Endothelial cell of umbilical vein (primary cell): ENCODE measurements around the gene PUDP. TPM values are rescaled to one million over a fixed set of nuclear protein-coding genes. Genes with fewer than 3 reads are reported as not detected.

Experiments
- BruUV-seq: library from RNA; stranded (reverse); fragments of 400-500 nt; replicated peaks from 2 replicates; lab custom pipeline; 2021; lab: Mats Ljungman, UMichigan
- CTCF ChIA-PET: fragments of 300-600, 350-600 bp; sonication (Branson Sonifier 250); formaldehyde crosslinking; loops from one replicate; lab custom pipeline; 2021; ENCODE audit warnings: antibody characterized with exemption, inconsistent platforms; lab: Charles Lee
- POLR2A ChIA-PET: fragments of 300-600, 350-600 bp; sonication (Branson Sonifier 250); formaldehyde crosslinking; loops from one replicate; lab custom pipeline; 2021; ENCODE audit warnings: antibody characterized with exemption, inconsistent platforms; lab: Charles Lee
- DNase-seq: peaks from one replicate; pipeline ENCODE4 v3.0.0-alpha.2; 2011; ENCODE audit warnings: low read depth, low spot score
- FAIRE-seq: peaks from 2 replicates; lab custom pipeline; 2011; peaks lifted over from hg19 to GRCh38; lab: Jason Lieb, UNC
- H2AFZ ChIP-seq: 2 replicates; pipeline ENCODE4 v1.6.0; 2012; ENCODE audit warnings: low read depth, low read length, control low read depth, inconsistent platforms
- H3K27ac ChIP-seq: 2 replicates; pipeline ENCODE4 v1.5.1; 2011; ENCODE audit warnings: low read depth, mild to moderate bottlenecking, control low read depth, low read length, moderate library complexity; ENCODE audit not compliant: insufficient read depth
- H3K27me3 ChIP-seq, 2 experiments: 2 replicates each; pipeline versions ENCODE4 v1.6.0 to v1.6.1; 2011; ENCODE audit warnings: low read length in 2 of 2, mixed read lengths in 1 of 2; ENCODE audit not compliant: control insufficient read depth in 2 of 2, insufficient read depth in 2 of 2
- H3K36me3 ChIP-seq, 2 experiments: 2 replicates in 1 of 2; 3 replicates in 1 of 2; pipeline ENCODE4 v1.5.1; 2011; ENCODE audit warnings: low read length in 2 of 2, mild to moderate bottlenecking in 1 of 2, moderate library complexity in 1 of 2; ENCODE audit not compliant: control insufficient read depth in 2 of 2, insufficient read depth in 2 of 2; ENCODE audit errors: extremely low read depth in 1 of 2
- H3K4me1 ChIP-seq: 3 replicates; pipeline ENCODE4 v1.5.1; 2011; ENCODE audit warnings: mild to moderate bottlenecking, low read length; ENCODE audit not compliant: control insufficient read depth, insufficient read depth; ENCODE audit errors: extremely low read depth
- H3K4me2 ChIP-seq: 2 replicates; pipeline ENCODE4 v1.6.1; 2011; ENCODE audit warnings: low read length, control low read depth, mixed read lengths; ENCODE audit not compliant: insufficient read depth
- H3K4me3 ChIP-seq, 3 experiments: fragments of 200-600 bp in 1 of 3; sonication (generic), shearing (Covaris generic) in 1 of 3; replicated peaks in 1 of 3; 2 replicates each; pipeline ENCODE4 v1.5.1; 2011 to 2016; ENCODE audit warnings: control low read depth in 3 of 3, low read length in 3 of 3, mild to moderate bottlenecking in 2 of 3, inconsistent platforms in 1 of 3, low read depth in 1 of 3, moderate library complexity in 1 of 3; ENCODE audit not compliant: insufficient read depth in 1 of 3
- H3K79me2 ChIP-seq: 2 replicates; pipeline ENCODE4 v1.6.0; 2012; ENCODE audit warnings: low read length, inconsistent platforms; ENCODE audit not compliant: control insufficient read depth, insufficient read depth
- H3K9ac ChIP-seq: replicated peaks from 2 replicates; pipeline ENCODE3; 2011; ENCODE audit warnings: low read length, control low read depth; ENCODE audit not compliant: insufficient read depth; ENCODE audit errors: extremely low read depth
- H3K9me1 ChIP-seq: replicated peaks from 3 replicates; pipeline ENCODE4 v1.6.0; 2011; ENCODE audit warnings: mild to moderate bottlenecking, low read length; ENCODE audit not compliant: control insufficient read depth, insufficient read depth; ENCODE audit errors: extremely low read depth
- H3K9me3 ChIP-seq: replicated peaks from 2 replicates; pipeline ENCODE4 v1.5.1; 2012; ENCODE audit warnings: low read length, inconsistent platforms; ENCODE audit not compliant: control insufficient read depth, insufficient read depth
- H4K20me1 ChIP-seq: replicated peaks from 2 replicates; pipeline ENCODE3; 2011; ENCODE audit warnings: mild to moderate bottlenecking, low read length; ENCODE audit not compliant: control insufficient read depth, insufficient read depth; ENCODE audit errors: extremely low read depth
- EZH2 ChIP-seq: IDR thresholded peaks from 2 replicates; pipeline ENCODE4 v1.6.1; 2012; ENCODE audit warnings: borderline replicate concordance, low read depth, mild to moderate bottlenecking, moderate library complexity, low read length, inconsistent platforms; ENCODE audit not compliant: severe bottlenecking
- FOS ChIP-seq: IDR thresholded peaks from 2 replicates; pipeline ENCODE4 v1.6.1; 2011; ENCODE audit warnings: mild to moderate bottlenecking, low read length, moderate library complexity, borderline replicate concordance; ENCODE audit not compliant: insufficient read depth
- GATA2 ChIP-seq: IDR thresholded peaks from 2 replicates; pipeline ENCODE4 v1.7.0; 2011; ENCODE audit warnings: low read depth, mild to moderate bottlenecking, moderate library complexity, mixed read lengths, low read length; ENCODE audit not compliant: insufficient read length, insufficient read depth
- JUN ChIP-seq: IDR thresholded peaks from 2 replicates; pipeline ENCODE4 v1.6.1; 2011; ENCODE audit warnings: borderline replicate concordance, low read depth; ENCODE audit not compliant: insufficient read length, insufficient read depth
- MYC ChIP-seq: IDR thresholded peaks from one replicate; pipeline ENCODE4 v1.6.1; 2011; ENCODE audit warnings: mild to moderate bottlenecking, low read depth, low read length
- POLR2A ChIP-seq: IDR thresholded peaks from 2 replicates; pipeline ENCODE4 v1.6.1; 2012; ENCODE audit warnings: low read depth, mild to moderate bottlenecking, control low read depth, low read length
- dilution Hi-C: fragments of 300-500 bp; cut with MboI; formaldehyde crosslinking; loops from one replicate; pipeline ENCODE4 v1.15.0; 2019; ENCODE audit warnings: low sequenced_read_pairs; ENCODE audit not compliant: extremely low pct_ligation_motif_present
- intact Hi-C: fragments of 100-400 bp; cut with micrococcal nuclease; formaldehyde crosslinking; loops from one replicate; pipeline ENCODE4 v1.10.0; 2022
- polyA plus RNA-seq, 4 experiments: library from polyadenylated mRNA; depleted of rRNA in 3 of 4; stranded (reverse) in 3 of 4; unstranded in 1 of 4; fragments of >200 nt; gene quantifications; 2 replicates each; pipeline versions ENCODE4 v1.2.1 to v1.2.3, GENCODE V29; 2011 to 2012; ENCODE audit warnings: missing spikeins in 1 of 4
- total RNA-seq: library from RNA; stranded (reverse); gene quantifications from 2 replicates; pipeline ENCODE4 v1.2.3, GENCODE V29; 2021
- TF ChIP-seq, protein P1 (sequence below), 2 donors: IDR thresholded peaks; 1 replicate in 1 of 2; 2 replicates in 1 of 2; pipeline ENCODE4 v1.5.1; 2011; ENCODE audit warnings: low read length in 2 of 2, mild to moderate bottlenecking in 2 of 2, moderate library complexity in 2 of 2, control low read depth in 1 of 2, inconsistent platforms in 1 of 2, low read depth in 1 of 2; ENCODE audit not compliant: insufficient read depth in 1 of 2; ENCODE audit errors: extremely low read depth in 1 of 2
- TF ChIP-seq, protein P2 (sequence below): IDR thresholded peaks from 2 replicates; pipeline ENCODE4 v1.6.1; 2011; ENCODE audit not compliant: insufficient read depth, insufficient read length

PUDP gene
- total and polyA plus RNA-seq, 2 donors (not counting 3 experiments of a cell fraction or from before 2014, with no cell fraction given), result 17.3 to 22.5 TPM

DNA sequence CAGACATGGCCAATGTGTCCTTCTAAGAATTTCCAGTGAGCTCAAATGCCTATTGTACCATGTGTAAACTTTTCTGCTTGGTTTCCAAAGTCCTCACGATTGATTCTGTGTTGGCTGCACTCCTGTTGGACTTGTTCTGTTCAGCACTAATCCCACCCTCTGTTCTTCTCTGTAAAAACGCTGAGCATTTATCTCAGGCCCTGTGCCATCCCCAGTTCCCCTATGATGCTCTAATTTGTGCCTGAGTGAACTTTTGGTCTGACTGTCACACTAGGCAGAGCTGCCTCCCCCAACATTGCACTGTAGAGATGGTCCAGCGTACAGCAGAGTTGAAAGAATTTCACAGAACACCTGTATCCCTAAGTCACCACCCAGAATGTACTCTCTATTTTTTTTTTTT, 76.6 kb downstream of the PUDP start:
- DNase-seq, result no peak
- Histone ChIP-seq H3K27me3 (no peaks in the 10 kb centered on the region), H4K20me1 (no peaks in the 10 kb centered on the region), H3K9me1 (no peaks in the 10 kb centered on the region), H3K9me3 (no peaks in the 10 kb centered on the region), H3K27ac (no peak overlapping the region), H3K9ac (no peak overlapping the region), H3K79me2 (no peaks in the 10 kb centered on the region), H2AFZ (no peak overlapping the region), H3K4me3 (no peak overlapping the region), H3K4me2 (no peak overlapping the region), H3K36me3 (no peaks in the 10 kb centered on the region), H3K4me1 (no peaks in the 10 kb centered on the region)
- ChIA-PET CTCF (no interaction called here), POLR2A (no interaction called here)
- intact Hi-C loops (no loop called here), dilution Hi-C loops (no loop called here)
- no TSS peak for BruUV-seq
- FAIRE-seq, result no peak
- no peak for TF ChIP-seq EZH2
- TF ChIP-seq GATA2, result no peak
- TF ChIP-seq JUN, result no peak
- TF ChIP-seq MYC, result no peak
- TF ChIP-seq, protein P1, sequence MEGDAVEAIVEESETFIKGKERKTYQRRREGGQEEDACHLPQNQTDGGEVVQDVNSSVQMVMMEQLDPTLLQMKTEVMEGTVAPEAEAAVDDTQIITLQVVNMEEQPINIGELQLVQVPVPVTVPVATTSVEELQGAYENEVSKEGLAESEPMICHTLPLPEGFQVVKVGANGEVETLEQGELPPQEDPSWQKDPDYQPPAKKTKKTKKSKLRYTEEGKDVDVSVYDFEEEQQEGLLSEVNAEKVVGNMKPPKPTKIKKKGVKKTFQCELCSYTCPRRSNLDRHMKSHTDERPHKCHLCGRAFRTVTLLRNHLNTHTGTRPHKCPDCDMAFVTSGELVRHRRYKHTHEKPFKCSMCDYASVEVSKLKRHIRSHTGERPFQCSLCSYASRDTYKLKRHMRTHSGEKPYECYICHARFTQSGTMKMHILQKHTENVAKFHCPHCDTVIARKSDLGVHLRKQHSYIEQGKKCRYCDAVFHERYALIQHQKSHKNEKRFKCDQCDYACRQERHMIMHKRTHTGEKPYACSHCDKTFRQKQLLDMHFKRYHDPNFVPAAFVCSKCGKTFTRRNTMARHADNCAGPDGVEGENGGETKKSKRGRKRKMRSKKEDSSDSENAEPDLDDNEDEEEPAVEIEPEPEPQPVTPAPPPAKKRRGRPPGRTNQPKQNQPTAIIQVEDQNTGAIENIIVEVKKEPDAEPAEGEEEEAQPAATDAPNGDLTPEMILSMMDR (IDR thresholded peaks at IDR 0.05; ENCODE audit: extremely low read depth in 1 of 2, insufficient read depth in 1 of 2, low read depth in 1 of 2, low read length in 2 of 2), result no peak
- TF ChIP-seq, protein P2, sequence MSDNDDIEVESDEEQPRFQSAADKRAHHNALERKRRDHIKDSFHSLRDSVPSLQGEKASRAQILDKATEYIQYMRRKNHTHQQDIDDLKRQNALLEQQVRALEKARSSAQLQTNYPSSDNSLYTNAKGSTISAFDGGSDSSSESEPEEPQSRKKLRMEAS, result no peak
- TF ChIP-seq POLR2A, result no peak
- no peak for TF ChIP-seq FOS
